GM12874 (cell line): ENCODE measurements around the gene TMC1.

Experiments
- CTCF ChIP-seq: IDR thresholded peaks from 2 replicates; pipeline ENCODE4 v1.5.1; 2011; ENCODE audit warnings: low read depth, mild to moderate bottlenecking, control low read depth, low read length, moderate library complexity; ENCODE audit not compliant: insufficient read depth

TMC1 gene

GRCh38 chr9:72779614-72780013, 258.2 kb downstream of the TMC1 start:
- TF ChIP-seq CTCF: no peak

GRCh38 chr9:72786948-72787347, 265.5 kb downstream of the TMC1 start:
- TF ChIP-seq CTCF: no peak

- TF ChIP-seq CTCF: no peak
Observed at GRCh38 chr9:72788966-72789735, 267.7 kb downstream of the TMC1 start.

GRCh38 chr9:72789885-72790284, 268.5 kb downstream of the TMC1 start:
- TF ChIP-seq CTCF: no peak

GRCh38 chr9:72790989-72791388, 269.6 kb downstream of the TMC1 start:
- TF ChIP-seq CTCF: no peak

- no peak for TF ChIP-seq CTCF
Observed at GRCh38 chr9:72791436-72791835, 270.0 kb downstream of the TMC1 start.

- TF ChIP-seq CTCF: no peak
Observed at GRCh38 chr9:72794946-72795345, 273.5 kb downstream of the TMC1 start.
